ELR (cell line): ENCODE results near the gene SELL.
"Not testable (repeated sequence)": the region's sequence is repeated elsewhere in the genome, so short reads cannot be mapped to it uniquely, and the experiment has no call there.

Experiments used
- DNase-seq: peaks from one replicate; pipeline ENCODE4 v3.0.0-alpha.2; 2015; ENCODE audit warnings: low read depth

SELL gene

DNA sequence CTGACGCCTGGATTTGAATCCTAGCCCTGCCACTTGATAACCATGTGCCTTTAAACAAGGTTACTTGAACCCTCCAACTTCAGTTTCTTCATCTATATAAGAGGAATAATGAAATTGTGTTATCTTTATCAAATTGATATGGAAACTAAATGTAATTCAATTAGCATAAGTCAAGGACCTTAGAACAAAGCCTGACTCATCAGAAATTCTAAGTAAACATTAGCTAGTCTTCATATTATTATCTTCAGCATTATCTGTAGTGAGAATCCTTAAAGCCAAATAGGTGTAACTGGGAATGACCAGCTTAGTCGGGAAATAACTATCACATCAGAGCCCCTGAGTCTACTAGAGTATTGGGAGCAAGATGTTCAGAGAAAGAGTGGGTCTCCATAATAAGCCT lies 6.6 kb downstream of the SELL start:
- no peak for DNase-seq

DNA sequence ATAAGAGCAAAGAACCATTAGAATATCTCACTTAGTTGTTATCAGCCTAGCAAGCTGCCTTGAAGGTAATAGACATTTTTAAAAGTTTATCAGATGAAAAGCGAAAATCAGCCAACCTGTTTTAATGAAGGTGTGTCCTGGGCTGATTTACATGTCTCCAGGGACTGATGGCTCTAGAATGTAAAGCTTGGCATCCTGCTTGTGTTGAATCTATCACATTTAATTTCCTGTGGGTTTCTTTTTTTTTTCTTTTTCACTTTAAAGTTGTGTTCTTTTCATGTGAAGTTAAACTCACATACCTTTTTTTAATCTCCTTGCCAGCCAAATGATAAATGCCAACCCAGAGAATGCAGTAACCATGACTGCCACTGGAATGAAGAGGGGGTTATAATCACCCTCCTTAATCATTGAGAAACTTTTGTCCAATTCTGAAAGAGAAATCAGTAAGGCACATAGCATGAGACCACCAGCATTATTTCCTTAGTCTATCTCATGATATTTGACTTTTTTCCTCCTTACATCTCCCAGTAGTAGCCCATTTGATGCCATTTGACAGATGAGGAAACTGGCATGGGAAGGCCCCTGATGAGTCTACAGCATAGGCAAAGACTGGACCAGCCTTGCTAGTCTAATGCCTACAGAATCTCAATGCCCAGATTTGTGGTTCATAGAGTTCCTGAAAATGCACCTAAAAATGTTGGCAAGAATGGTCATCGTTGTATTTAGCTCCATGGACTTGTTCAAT lies 10.0 kb downstream of the SELL start:
- DNase-seq: no peak

- DNase-seq: no peak
Observed at GRCh38 chr1:169699707-169700106, 11.7 kb downstream of the SELL start.

- no peak for DNase-seq
Observed at GRCh38 chr1:169698976-169699375, 12.4 kb downstream of the SELL start.

- no peak for DNase-seq
Observed at GRCh38 chr1:169697755-169698154, 13.7 kb downstream of the SELL start.

DNA sequence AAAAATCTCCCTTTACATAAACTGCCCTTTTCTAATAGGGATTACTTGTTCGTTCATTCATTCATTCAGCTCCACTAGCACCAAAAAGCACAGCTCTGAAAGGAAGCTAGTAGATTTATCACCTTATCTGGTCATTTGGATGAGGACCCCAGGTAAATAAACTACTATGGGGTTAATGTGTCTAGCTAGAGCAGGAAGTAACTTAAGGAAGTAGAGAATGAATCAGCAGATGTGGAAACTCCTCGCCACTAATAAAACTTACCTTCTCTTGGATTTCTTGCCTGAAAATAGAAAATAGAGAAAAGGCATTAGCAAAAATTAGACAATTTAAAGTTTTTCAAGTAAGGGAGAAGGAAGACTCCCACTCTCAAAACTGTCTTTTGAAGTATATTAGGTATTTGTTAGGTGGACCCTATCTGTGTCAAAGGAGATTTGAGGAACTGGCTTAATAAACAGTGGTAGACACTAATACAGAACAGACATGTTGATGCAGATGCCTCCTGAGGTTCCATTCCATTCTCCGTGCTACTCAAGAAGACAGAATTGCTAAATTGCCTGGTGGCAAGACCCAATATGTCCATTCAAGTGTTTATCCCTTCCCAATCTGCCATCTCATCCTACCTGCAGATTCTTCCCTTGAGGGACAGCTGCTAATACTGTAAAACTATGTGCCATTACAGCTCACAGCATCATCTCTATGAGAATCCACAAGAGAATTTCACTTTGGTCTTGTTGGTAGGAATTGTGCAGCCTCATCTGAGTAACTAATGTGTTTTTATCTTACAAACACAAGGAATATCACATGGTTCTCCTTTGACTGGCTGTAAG lies 14.9 kb downstream of the SELL start:
- DNase-seq: no peak

DNA sequence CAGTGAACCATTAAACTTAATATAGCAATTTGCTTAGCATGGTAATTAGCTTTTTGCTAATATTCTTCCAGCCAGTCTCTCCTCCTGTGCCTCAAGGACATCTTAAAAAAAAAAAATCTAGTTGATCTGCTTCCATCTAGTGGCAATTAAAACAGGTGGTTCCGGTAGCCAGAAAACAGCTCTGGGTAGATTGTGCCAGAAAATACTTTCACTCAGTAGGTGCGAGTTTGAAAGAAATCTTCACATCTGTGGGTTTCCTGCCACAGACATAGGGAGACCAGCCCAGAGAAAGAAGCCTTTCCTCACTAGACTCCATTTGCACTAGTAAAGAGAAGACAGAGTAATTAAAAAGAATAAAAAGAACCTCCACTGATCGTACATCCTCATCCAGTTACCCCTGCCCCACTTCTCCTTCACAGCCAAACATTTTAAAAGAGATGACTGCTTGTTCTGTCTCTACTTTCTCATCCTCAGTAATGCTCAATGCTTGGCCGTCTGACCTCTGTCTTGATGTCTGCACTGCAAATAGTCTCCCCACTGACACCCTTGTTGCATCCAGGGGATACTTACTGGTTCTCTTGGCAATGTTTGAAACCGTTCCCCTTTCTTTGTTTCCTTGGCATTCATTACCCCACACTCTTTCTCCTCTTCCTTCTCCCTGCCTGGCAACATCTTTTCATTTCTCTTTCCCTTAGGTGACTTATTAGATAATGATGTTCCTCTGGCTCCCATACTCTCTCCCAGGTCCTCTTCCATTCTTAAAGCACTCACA lies 16.9 kb downstream of the SELL start:
- DNase-seq: no peak

DNA sequence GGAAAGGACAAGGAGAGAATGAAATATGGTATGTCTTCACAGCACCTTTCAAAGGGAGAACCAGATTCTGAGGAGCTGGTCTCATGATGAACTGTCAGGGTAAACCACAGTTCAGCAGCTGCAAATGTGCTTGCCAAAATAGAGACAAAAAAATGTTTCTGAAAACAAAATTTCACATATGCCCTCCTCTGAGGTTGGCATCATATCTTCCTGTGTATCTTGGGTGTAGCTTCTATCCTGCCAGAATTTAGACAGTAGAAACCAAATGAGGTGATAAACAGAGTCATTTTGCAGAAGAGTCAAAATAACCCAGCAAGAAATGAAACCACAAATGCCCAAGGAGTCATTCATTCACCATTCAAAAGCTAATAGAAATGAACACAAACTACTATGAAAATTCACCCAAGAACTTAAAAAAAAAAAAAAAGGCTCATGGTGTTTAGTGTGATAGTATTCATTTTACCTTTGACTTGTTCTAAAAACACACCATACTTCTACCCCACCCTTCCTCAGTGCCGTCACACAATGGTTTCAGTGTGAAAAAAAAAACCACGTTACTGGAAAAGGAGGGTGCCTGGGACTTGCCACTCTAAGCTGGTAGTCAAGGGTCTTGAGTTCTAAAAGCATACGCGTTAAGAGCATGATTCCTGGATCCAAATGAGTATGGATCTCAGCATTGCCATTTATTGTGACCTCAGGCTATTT lies 18.5 kb downstream of the SELL start:
- no peak for DNase-seq

DNA sequence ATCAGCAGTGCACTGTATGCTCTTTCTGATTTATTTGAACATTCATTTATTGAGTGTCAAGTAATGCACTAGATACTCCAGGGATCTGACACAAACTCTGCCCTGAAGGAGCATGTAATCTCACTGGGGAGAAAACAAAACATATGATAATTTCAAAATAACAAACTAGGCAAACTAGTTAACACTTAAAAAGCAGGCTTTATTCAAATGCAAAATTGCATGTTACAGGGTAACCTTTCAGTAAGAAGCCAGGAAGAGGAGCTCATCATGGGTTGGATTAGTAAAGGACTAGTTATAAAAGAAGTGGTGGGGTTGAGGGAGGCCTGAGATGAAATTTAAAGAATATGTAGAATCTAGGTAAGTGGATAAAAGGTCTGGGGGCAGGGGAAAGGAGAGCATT lies 20.9 kb downstream of the SELL start:
- DNase-seq: no peak

DNA sequence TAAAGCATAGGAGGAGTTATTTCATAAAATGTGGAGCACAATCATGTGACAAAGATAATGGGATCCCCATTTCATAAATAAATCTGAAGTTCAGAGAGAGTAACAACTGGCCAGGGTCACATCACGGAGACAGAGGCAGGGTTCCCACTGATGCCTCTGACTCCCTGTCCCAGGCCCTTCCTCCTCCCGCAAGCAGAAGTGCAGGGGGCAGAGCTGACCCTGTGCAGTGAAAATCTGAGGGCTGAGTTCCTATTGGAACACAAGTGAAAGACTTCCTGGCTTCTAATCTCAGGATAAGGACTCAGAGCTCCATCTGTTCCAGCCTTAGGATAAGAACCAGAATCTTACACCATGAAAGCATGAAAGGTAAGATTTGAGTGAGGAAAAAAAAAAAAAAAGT lies 22.0 kb downstream of the SELL start:
- no peak for DNase-seq

GRCh38 chr1:169688377-169688776 lies 23.0 kb downstream of the SELL start:
- DNase-seq: not testable (repeated sequence)

DNA sequence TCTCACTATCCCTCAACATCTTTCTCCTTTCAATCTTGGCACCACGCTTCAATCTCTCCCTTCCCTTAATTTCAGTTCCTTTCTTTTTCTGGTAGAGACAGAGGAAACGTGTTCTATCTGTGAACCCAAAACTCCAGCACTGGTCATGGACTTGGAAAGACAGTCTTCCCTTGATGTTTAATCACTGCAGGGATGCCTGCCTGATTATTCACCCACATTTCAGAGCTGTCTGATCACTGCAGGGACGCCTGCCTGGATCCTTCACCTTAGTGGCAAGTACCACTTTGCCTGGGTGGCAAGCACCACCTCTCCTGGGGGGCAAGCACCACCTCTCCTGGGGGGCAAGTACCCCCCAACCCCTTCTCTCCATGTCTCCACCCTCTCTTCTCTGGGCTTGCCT lies 27.8 kb downstream of the SELL start:
- DNase-seq: no peak

GRCh38 chr1:169683168-169683567 lies 28.3 kb downstream of the SELL start:
- DNase-seq: not testable (repeated sequence)

DNA sequence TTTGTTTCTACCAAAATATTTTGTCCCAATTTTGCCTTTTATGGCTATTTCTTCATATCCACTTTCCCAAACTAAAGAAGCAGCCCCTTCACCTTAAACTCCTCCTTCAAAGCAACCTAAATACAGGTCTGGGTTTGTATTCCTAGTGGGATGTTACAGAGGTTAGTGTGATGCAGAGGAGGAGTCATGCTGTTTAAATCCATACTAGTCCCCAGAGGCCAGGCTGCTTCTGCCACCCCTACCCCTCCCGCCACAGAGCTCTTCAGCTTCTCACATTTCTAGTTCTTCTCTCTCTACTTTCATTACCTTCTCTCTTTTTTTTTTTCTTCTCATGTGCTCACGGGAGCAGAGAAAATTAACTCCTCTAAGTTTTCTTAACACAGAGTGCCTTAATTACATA lies 29.3 kb downstream of the SELL start:
- no peak for DNase-seq

- DNase-seq: no peak
Observed at GRCh38 chr1:169681140-169681539, 30.3 kb downstream of the SELL start.

DNA sequence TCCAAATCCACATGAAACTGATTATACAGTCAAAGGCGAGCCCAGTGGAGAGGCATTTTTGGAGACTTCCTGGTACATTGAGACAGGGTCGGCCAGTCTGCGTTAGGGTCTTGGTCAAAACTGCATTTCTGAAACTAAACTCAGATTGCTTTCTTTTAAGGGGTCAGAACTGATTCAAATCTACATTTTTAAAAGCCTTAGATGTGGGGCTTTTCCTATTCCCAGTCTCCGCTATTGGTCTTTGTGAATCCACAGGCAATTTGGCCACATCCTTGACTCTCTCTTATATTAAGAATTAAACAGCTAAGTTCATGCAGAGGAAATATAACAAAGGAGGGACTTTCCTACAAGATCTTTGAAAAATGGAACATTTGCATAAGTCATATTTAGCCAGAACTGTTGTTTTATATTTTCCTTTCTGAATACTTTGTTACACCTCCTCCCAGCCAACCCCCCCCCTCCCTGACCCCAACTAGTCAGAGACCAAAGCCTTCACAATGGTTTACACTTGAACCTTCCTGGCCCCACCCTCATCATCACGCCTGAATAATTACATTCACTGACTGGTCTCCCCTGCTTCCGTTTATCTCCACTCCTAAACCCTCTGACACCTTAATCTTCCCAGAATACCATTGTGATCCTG lies 30.9 kb downstream of the SELL start:
- no peak for DNase-seq

GRCh38 chr1:169679692-169680091 lies 31.7 kb downstream of the SELL start:
- no peak for DNase-seq

GRCh38 chr1:169676001-169676400 lies 35.4 kb downstream of the SELL start:
- peak; percentile 63 for DNase-seq

DNA sequence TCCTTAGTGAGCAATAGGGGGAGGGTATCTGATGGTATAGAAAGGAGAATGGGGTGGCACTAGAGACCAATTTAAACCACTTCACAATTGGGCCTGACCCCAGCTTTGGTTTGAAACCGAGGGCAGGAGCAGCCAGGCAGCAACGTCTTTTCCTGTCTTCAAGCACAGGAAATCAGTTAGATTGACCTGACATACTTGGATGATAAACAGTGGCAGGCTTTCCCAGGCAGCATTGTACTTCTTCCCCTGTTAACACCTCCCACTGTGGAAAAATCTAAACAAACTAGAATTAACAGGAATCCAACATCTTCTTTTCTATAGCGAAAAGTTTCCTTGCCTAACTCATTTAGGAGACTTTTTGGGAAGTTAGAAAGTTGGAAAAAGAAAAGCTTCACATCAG lies 40.6 kb downstream of the SELL start:
- DNase-seq: no peak

DNA sequence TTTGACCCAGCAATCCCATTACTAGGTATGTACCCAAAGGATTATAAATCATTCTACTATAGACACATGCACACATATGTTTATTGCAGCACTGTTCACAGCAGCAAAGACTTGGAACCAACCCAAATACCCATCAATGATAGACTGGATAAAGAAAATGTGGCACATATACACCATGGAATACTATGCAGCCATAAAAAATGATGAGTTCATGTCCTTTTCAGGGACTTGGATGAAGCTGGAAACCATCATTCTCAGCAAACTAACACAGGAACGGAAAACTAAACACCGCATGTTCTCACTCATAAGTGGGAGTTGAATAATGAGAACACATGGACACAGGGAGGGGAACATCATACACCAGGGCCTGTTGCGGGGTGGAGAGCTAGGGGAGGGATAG lies 41.2 kb downstream of the SELL start:
- DNase-seq: not testable (repeated sequence)
